ENCODE data around the gene DTHD1.

The DTHD1 gene

GRCh38 chr4:36316607-36317006, 35.2 kb downstream of the DTHD1 start:
- no peak for DNase-seq

- peak; percentile 61 for DNase-seq
Observed at GRCh38 chr4:36317721-36318120, 36.3 kb downstream of the DTHD1 start.

DNA sequence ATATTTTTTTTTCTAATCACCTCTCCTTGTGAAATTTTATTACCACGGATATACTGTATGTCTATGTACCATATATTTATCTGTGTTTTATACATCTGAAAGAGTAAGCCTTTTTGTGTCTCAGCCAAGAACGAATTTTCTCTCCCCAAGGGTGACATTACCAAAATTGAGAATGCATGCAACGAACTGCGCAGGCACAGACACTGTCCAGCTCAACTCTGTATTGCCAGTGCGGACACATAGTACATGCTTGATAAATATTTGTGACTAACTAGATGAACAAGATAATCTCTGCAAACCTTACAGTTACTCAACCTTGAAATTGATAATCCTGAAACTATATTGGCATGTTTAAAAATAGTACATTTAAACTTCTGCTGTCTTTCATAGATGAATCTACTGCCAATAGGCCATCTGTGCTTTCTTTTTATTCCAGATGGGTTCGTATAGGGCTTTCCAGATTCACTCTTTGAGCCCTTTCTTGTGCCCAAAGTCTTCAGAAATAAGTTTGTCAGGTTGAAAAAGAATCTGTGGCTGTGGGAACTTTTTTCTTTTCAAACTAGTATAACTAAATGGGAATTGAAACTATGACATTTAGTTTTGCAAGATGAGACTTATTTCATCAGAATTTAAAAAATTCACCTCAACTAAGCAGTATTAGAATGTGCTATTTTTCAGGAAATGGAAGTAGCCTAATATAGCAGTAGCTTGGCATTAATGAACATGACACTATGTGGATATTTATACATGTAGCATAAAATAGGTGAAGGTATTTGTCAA, 38.9 kb downstream of the DTHD1 start:
- no peak for DNase-seq

GRCh38 chr4:36321176-36321575, 39.8 kb downstream of the DTHD1 start:
- DNase-seq: no peak

GRCh38 chr4:36322921-36323354, 41.5 kb downstream of the DTHD1 start:
- DNase-seq: peak; percentile 35

- DNase-seq: peak; percentile 57
Observed at GRCh38 chr4:36323816-36324419, 42.5 kb downstream of the DTHD1 start.

- DNase-seq: no peak
Observed at GRCh38 chr4:36324808-36325207, 43.4 kb downstream of the DTHD1 start.

DNA sequence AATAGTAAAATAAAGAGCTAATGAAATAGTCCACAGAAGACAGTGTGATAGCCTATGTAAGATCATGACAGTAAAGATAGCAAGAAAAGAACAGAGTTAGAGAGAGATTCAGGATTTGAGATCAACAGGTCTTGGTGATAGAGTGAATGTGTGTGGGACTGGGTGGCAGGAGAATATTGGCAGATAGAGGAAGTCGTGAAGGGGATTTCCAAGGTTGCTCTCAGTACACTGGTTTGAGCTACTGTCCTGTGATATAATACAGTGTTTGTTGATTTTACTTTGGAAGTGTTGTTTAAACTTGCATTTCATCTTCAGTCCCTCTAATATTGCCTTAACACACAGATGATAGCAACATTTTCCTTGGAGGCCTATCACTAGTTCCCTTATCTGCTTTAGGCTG, 44.1 kb downstream of the DTHD1 start:
- DNase-seq: no peak

DNA sequence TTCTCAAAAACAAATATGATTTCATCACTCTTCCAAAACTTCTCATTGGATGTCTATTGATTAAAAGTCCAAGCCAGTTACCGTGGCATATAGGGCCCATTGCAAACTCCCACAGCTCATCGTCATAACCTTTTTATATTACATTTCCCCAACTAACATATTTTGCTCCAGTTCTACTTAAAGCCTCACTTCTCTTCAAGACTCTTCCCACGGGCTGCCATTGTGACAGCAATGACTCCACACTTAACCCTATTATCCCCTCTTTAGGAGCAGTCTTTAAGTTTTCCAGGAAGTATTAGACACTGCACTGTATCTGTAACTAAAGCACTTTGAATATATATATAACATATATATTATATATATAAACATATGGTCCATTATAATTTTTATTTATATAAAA, 44.5 kb downstream of the DTHD1 start:
- no peak for DNase-seq

GRCh38 chr4:36326476-36327029, 45.1 kb downstream of the DTHD1 start:
- DNase-seq: no peak

- DNase-seq: no peak
Observed at GRCh38 chr4:36327400-36327799, 46.0 kb downstream of the DTHD1 start.

- no peak for DNase-seq
Observed at GRCh38 chr4:36328130-36328529, 46.7 kb downstream of the DTHD1 start.

GRCh38 chr4:36329228-36329627, 47.8 kb downstream of the DTHD1 start:
- no peak for DNase-seq

DNA sequence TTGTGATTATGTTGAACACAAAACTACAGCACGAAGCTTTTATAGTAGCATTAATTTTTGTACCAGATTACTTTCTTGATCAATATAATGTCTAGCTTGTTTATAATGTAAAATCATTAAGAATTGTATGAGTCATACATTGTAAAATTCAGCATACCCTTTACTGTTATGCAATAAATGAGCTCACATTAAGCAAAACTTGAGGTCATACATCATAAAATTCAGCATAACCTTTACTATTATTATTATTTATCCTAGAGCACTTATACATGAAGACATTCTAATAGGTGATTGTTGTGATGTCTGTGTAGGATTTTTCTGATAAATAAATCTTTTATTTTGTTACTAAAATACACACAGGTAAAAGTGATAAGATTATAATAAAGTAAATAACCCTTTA, 49.4 kb downstream of the DTHD1 start:
- DNase-seq: no peak

GRCh38 chr4:36332023-36332781, 50.8 kb downstream of the DTHD1 start:
- DNase-seq: no peak

GRCh38 chr4:36332782-36333131, 51.3 kb downstream of the DTHD1 start:
- no peak for DNase-seq

GRCh38 chr4:36333303-36333877, 52.0 kb downstream of the DTHD1 start:
- no peak for DNase-seq

- DNase-seq: peak; percentile 67
Observed at GRCh38 chr4:36337665-36338185, 56.3 kb downstream of the DTHD1 start.

DNA sequence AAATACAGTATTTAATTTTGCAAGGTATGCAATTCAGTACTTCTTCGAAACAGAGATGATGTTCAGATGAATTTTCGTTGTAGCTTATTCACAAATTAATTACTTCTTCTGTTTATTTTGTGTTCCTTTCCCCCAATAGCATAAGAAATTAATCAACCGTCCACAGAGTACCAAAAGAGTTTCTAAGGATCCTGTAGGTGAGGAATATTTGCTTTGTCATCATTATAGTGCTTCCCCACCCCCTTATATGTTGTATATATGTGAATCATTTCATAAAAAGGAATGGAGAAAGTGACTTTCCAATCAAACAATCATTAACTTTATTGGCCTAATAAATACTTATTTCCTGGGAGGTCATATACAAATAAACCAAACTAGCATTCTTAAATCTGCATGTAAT, 57.6 kb downstream of the DTHD1 start:
- DNase-seq: no peak

- no peak for DNase-seq
Observed at GRCh38 chr4:36341936-36342335, 60.5 kb downstream of the DTHD1 start.

- no peak for DNase-seq
Observed at GRCh38 chr4:36343501-36344175, 62.2 kb downstream of the DTHD1 start.

DNA sequence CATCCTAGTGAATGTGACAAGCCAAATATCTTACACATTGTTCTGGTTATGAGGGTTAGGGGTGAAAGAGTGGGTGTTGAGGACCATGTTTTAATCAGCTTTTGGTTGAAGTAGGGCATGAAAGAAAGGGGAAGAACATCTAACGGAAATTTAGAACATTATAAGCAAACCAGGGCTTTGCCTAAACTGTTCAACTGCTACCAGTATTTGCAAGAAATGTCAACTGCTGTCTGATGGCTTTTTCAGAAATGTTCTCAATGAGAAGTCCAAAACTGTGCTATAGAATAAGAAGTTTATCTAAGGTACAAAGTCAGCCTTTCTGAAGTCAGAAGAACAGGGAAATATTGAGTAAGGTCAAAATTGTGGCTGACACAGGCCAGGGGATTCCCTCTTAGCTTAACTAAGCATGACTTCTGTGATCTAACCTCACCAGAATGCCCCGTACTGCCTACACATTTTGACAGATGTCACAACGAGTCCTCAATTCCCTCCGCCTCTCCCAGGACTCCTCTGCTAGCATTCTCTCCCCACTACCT, 67.1 kb downstream of the DTHD1 start:
- no peak for DNase-seq

All from hematopoietic multipotent progenitor cell treated with erythropoietin and hydrocortisone succinate and interleukin-3 and kit ligand, for 4 days (in vitro differentiated cells).